Activated CD4-positive, alpha-beta T cell treated with anti-CD3 and anti-CD28 coated beads, Interleukin-2, Interleukin-4, amounts not matched to agents 100 ng/mL and 50 ng/mL, durations not matched to agents 16 hours and 8 hours (primary cell): ENCODE results near the gene TMEM196.
"Not testable (repeated sequence)": the region's sequence is repeated elsewhere in the genome, so short reads cannot be mapped to it uniquely, and the experiment has no call there.

Experiments
- DNase-seq: peaks from one replicate; pipeline ENCODE4 v3.0.0-alpha.2; 2020; ENCODE audit warnings: low spot score

Gene TMEM196

GRCh38 chr7:19707240-19707639, 66.2 kb downstream of the TMEM196 start:
- no peak for DNase-seq

GRCh38 chr7:19705663-19706062, 67.8 kb downstream of the TMEM196 start:
- DNase-seq = no peak

GRCh38 chr7:19701471-19701870, 71.9 kb downstream of the TMEM196 start:
- DNase-seq = no peak

- DNase-seq = no peak
Observed at GRCh38 chr7:19700936-19701335, 72.5 kb downstream of the TMEM196 start.

- no peak for DNase-seq
Observed at GRCh38 chr7:19698331-19698730, 75.1 kb downstream of the TMEM196 start.

GRCh38 chr7:19696926-19697325, 76.5 kb downstream of the TMEM196 start:
- no peak for DNase-seq

- DNase-seq = no peak
Observed at GRCh38 chr7:19692111-19692828, 81.1 kb downstream of the TMEM196 start.

- no peak for DNase-seq
Observed at GRCh38 chr7:19690736-19691135, 82.7 kb downstream of the TMEM196 start.

- not testable (repeated sequence) for DNase-seq
Observed at GRCh38 chr7:19689130-19689529, 84.3 kb downstream of the TMEM196 start.

GRCh38 chr7:19681596-19681995, 91.8 kb downstream of the TMEM196 start:
- DNase-seq = no peak

- DNase-seq = peak; percentile 10
Observed at GRCh38 chr7:19677180-19677579, 96.2 kb downstream of the TMEM196 start.

GRCh38 chr7:19675816-19676215, 97.6 kb downstream of the TMEM196 start:
- no peak for DNase-seq

- no peak for DNase-seq
Observed at GRCh38 chr7:19674266-19674960, 99.0 kb downstream of the TMEM196 start.

GRCh38 chr7:19670806-19671205, 102.6 kb downstream of the TMEM196 start:
- no peak for DNase-seq
